Caco-2 (cell line): ENCODE measurements around the gene GRM1. TPM values are rescaled to one million over a fixed set of nuclear protein-coding genes. Genes with fewer than 3 reads are reported as not detected.

Experiments
- BruUV-seq: library from RNA; stranded (reverse); fragments of 400-500 nt; replicated peaks from 2 replicates; lab custom pipeline; 2021; lab: Mats Ljungman, UMichigan
- CTCF ChIA-PET: fragments of 300-600 bp; sonication (Branson Sonifier 250); formaldehyde crosslinking; loops from one replicate; lab custom pipeline; 2022; ENCODE audit warnings: antibody characterized with exemption; lab: Charles Lee
- POLR2A ChIA-PET: fragments of 300-600 bp; sonication (Branson Sonifier 250); formaldehyde crosslinking; loops from one replicate; lab custom pipeline; 2022; ENCODE audit warnings: antibody characterized with exemption; lab: Charles Lee
- DNase-seq, 2 experiments: peaks; one replicate each; pipeline versions ENCODE4 v3.0.0 to v3.0.0-alpha.2; 2020 to 2022
- H3K27me3 ChIP-seq: replicated peaks from 2 replicates; pipeline ENCODE4 v1.6.0; 2011; ENCODE audit warnings: low read length; ENCODE audit not compliant: control insufficient read depth, insufficient read depth
- H3K36me3 ChIP-seq: 2 replicates; pipeline ENCODE4 v1.5.1; 2011; ENCODE audit warnings: low read length; ENCODE audit not compliant: control insufficient read depth, insufficient read depth
- H3K4me1 ChIP-seq: fragments of 250-450 bp; sonication (Bioruptor Pico); 2 replicates; pipeline ENCODE4 v1.5.1; 2020; ENCODE audit warnings: mild to moderate bottlenecking
- H3K4me3 ChIP-seq: 2 replicates; pipeline ENCODE4 v1.5.1; 2011; ENCODE audit warnings: low read depth, mild to moderate bottlenecking, control low read depth, low read length
- H3K9me3 ChIP-seq: fragments of 250-450 bp; sonication (Bioruptor Pico); 2 replicates; pipeline ENCODE4 v1.5.1; 2020; ENCODE audit warnings: mild to moderate bottlenecking, moderate library complexity
- H3K27ac Mint-ChIP-seq: one replicate; pipeline ENCODE4 v1.8.0; 2022; ENCODE audit warnings: mixed read lengths; ENCODE audit not compliant: unreplicated experiment
- H3K27me3 Mint-ChIP-seq: one replicate; pipeline ENCODE4 v1.8.0; 2022; ENCODE audit warnings: mixed read lengths; ENCODE audit not compliant: insufficient read depth, unreplicated experiment
- H3K36me3 Mint-ChIP-seq: one replicate; pipeline ENCODE4 v1.8.0; 2022; ENCODE audit warnings: mild to moderate bottlenecking, mixed read lengths; ENCODE audit not compliant: insufficient read depth, unreplicated experiment
- H3K4me1 Mint-ChIP-seq: one replicate; pipeline ENCODE4 v1.8.0; 2022; ENCODE audit warnings: low read depth, mixed read lengths; ENCODE audit not compliant: unreplicated experiment
- H3K4me3 Mint-ChIP-seq: one replicate; pipeline ENCODE4 v1.8.0; 2022; ENCODE audit warnings: mild to moderate bottlenecking, moderate library complexity, mixed read lengths; ENCODE audit not compliant: unreplicated experiment
- H3K9me3 Mint-ChIP-seq: one replicate; pipeline ENCODE4 v1.8.0; 2022; ENCODE audit warnings: mixed read lengths; ENCODE audit not compliant: unreplicated experiment
- intact Hi-C: fragments of 100-400 bp; cut with micrococcal nuclease; formaldehyde crosslinking; loops from one replicate; pipeline ENCODE4 v1.10.0; 2022; ENCODE audit not compliant: unreplicated experiment
- total RNA-seq: library from RNA; stranded (reverse); gene quantifications from 2 replicates; pipeline ENCODE4 v1.2.3, GENCODE V29; 2022
- TF ChIP-seq, protein P1 (sequence below), 2 experiments: fragments of 200-600 bp in 1 of 2; IDR thresholded peaks; 1 replicate in 1 of 2; 2 replicates in 1 of 2; pipeline versions ENCODE4 v1.5.1 to v1.8.0; 2011 to 2022; ENCODE audit warnings: antibody characterized with exemption in 1 of 2, control low read depth in 1 of 2, inconsistent platforms in 1 of 2, low read depth in 1 of 2, low read length in 1 of 2, mild to moderate bottlenecking in 1 of 2, moderate library complexity in 1 of 2; ENCODE audit not compliant: insufficient read depth in 1 of 2, severe bottlenecking in 1 of 2, unreplicated experiment in 1 of 2

The GRM1 gene
- total RNA-seq, 1 experiment from 2014 or later, result not detected

DNA sequence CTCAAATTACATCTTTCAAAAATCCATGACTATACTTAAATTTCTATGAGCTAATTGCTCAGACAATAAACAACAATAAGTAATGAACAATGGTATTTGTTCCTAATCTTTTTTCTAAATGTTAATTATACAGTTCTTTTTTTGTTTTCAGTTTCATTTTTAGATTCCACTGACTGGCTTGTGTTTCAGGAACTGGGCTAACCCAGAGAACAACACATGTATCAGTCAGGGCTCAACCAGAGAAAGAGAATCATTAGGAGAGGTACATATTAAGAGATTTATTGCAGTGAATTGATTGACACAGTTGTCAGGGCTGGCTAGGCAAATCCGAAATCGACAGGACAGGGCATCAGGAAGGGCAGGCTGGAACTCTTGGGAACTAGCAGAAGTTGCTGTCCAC lies 182.8 kb downstream of the GRM1 start:
- H3K4me1 Mint-ChIP-seq, result no peaks in the 10 kb centered on the region
- no peaks in the 10 kb centered on the region for H3K36me3 Mint-ChIP-seq
- POLR2A ChIA-PET, result no interaction called here
- Histone ChIP-seq H3K4me1 (no peaks in the 10 kb centered on the region), H3K36me3 (no peaks in the 10 kb centered on the region), H3K4me3 (no peak overlapping the region), H3K9me3 (no peaks in the 10 kb centered on the region), H3K27me3 (no peaks in the 10 kb centered on the region)
- DNase-seq, result no peak
- no peaks in the 10 kb centered on the region for H3K9me3 Mint-ChIP-seq
- peaks cover 12% of the 10 kb centered on the region for H3K27me3 Mint-ChIP-seq
- no peak overlapping the region for H3K27ac Mint-ChIP-seq
- H3K4me3 Mint-ChIP-seq, result no peak overlapping the region
- BruUV-seq, result no TSS peak
- TF ChIP-seq, protein P1, sequence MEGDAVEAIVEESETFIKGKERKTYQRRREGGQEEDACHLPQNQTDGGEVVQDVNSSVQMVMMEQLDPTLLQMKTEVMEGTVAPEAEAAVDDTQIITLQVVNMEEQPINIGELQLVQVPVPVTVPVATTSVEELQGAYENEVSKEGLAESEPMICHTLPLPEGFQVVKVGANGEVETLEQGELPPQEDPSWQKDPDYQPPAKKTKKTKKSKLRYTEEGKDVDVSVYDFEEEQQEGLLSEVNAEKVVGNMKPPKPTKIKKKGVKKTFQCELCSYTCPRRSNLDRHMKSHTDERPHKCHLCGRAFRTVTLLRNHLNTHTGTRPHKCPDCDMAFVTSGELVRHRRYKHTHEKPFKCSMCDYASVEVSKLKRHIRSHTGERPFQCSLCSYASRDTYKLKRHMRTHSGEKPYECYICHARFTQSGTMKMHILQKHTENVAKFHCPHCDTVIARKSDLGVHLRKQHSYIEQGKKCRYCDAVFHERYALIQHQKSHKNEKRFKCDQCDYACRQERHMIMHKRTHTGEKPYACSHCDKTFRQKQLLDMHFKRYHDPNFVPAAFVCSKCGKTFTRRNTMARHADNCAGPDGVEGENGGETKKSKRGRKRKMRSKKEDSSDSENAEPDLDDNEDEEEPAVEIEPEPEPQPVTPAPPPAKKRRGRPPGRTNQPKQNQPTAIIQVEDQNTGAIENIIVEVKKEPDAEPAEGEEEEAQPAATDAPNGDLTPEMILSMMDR (IDR thresholded peaks at IDR 0.05; ENCODE audit: insufficient read depth in 1 of 2, low read depth in 1 of 2, low read length in 1 of 2, severe bottlenecking in 1 of 2, unreplicated experiment in 1 of 2), result no peak
- CTCF ChIA-PET, result no interaction called here
- intact Hi-C loops, result no loop called here

DNA sequence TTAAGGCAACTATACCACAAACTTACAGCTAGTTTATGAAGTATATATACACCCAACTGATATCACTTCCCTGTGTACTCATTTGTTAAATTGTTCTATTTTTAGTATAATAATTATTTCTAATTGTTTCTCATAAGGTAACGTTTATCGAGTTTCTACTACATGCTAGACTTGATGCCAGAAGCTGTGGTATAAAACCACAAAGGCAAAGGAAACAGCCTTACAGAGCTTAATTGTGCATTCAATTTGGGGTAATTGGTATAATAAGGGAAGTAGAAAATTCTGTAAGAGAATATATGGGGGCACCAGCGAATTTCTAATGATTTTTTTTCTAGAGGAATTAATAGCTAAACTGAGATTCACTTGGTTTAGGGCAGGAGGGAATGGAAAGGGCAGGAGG lies 183.9 kb downstream of the GRM1 start:
- Histone ChIP-seq H3K36me3 (no peaks in the 10 kb centered on the region), H3K4me3 (no peak overlapping the region), H3K9me3 (no peaks in the 10 kb centered on the region), H3K27me3 (no peaks in the 10 kb centered on the region), H3K4me1 (no peaks in the 10 kb centered on the region)
- Mint-ChIP-seq H3K27me3 (peaks cover 11% of the 10 kb centered on the region), H3K4me3 (no peak overlapping the region), H3K36me3 (no peaks in the 10 kb centered on the region), H3K27ac (no peak overlapping the region), H3K9me3 (no peaks in the 10 kb centered on the region), H3K4me1 (no peaks in the 10 kb centered on the region)
- intact Hi-C loops, result no loop called here
- no peak for DNase-seq
- BruUV-seq, result no TSS peak
- ChIA-PET CTCF (no interaction called here), POLR2A (no interaction called here)
- TF ChIP-seq, protein P1 (IDR thresholded peaks at IDR 0.05; ENCODE audit: insufficient read depth in 1 of 2, low read depth in 1 of 2, low read length in 1 of 2, severe bottlenecking in 1 of 2, unreplicated experiment in 1 of 2), result no peak

DNA sequence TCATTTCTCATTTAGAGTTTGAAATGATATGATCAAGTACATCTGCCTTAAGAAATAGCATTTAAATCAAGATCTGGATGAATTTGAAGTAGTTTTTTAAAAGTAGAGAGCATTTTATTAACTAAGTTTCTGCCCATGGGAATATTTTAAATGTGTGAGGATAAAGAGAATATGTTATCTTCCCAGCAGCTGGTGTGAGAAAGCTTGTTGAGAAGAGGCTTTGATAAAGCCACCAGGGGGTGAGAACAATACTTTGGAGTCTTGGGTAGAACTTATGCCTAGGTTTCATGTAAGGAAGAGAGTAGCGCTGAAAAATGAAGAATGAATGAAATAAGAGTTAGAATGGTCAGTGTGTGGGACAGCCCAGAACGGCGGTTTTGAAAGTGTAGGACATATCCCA lies 190.2 kb downstream of the GRM1 start:
- H3K9me3 Mint-ChIP-seq, result no peaks in the 10 kb centered on the region
- no peak for DNase-seq
- no peaks in the 10 kb centered on the region for H3K36me3 ChIP-seq

More for the DNA sequence above, 190.2 kb downstream of the GRM1 start:
- H3K27me3 Mint-ChIP-seq, result no peaks in the 10 kb centered on the region
- intact Hi-C loops, result no loop called here
- no peaks in the 10 kb centered on the region for H3K4me1 ChIP-seq
- H3K4me1 Mint-ChIP-seq, result no peaks in the 10 kb centered on the region
- no peaks in the 10 kb centered on the region for H3K9me3 ChIP-seq
- no peaks in the 10 kb centered on the region for H3K27me3 ChIP-seq
- no peak overlapping the region for H3K4me3 Mint-ChIP-seq
- ChIA-PET POLR2A (no interaction called here), CTCF (no interaction called here)
- TF ChIP-seq, protein P1 (IDR thresholded peaks at IDR 0.05; ENCODE audit: insufficient read depth in 1 of 2, low read depth in 1 of 2, low read length in 1 of 2, severe bottlenecking in 1 of 2, unreplicated experiment in 1 of 2), result no peak
- BruUV-seq, result no TSS peak
- no peak overlapping the region for H3K27ac Mint-ChIP-seq
- no peaks in the 10 kb centered on the region for H3K36me3 Mint-ChIP-seq
- no peak overlapping the region for H3K4me3 ChIP-seq
